HG03135 (cell line): ENCODE results near the gene TIPRL.
"Not testable (repeated sequence)": the region's sequence is repeated elsewhere in the genome, so short reads cannot be mapped to it uniquely, and the experiment has no call there.

ENCODE experiments used
- ATAC-seq: cut with Tn5 transposase; IDR thresholded peaks from one replicate; pipeline ENCODE4 v1.9.1; 2021; ENCODE audit warnings: mild to moderate bottlenecking, moderate library complexity; ENCODE audit not compliant: unreplicated experiment

Gene TIPRL

DNA sequence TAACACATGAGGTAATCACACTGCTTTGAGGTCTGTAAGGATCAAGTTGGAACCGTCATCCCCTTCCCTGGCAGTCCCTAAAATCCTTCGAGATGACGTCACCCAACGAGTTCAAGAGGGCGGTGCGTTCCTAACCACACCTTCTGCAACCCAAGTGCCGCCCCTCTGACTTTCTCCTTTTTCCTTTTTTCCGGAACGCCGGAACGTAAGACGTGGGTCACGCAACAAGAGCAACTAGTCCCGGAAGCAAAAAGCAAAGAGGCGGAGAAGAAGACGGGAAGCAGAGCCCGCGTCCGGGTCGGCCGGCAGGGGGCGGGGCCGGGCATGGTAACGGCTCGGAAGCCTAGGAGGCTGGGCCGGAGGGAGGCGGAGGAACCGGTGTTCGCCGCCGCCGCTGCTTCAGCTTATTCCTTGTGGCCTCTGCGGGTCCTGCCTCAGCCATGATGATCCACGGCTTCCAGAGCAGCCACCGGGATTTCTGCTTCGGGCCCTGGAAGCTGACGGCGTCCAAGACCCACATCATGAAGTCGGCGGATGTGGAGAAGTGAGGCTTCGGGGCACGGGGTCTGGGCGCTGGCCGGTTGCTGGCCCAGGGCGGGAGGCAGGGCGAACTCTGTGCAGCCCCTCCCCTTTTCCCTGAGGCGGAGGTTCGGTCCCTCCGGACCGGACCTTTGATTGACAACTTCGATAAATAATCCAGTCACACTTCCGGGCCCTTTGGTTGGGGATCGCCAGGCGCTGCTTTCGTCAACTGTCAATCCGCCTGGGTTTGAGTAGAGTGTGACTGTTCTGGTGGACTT lies at the start of gene TIPRL:
Gene TIPRL (plus strand): TSS at position 325 of the 800 bp plus-strand sequence. CDS start 116 bp downstream, at position 441.
- peak; percentile 90 for ATAC-seq

- ATAC-seq: no peak
Measured at GRCh38 chr1:168129933-168130332, 48.8 kb upstream of the TIPRL start.

DNA sequence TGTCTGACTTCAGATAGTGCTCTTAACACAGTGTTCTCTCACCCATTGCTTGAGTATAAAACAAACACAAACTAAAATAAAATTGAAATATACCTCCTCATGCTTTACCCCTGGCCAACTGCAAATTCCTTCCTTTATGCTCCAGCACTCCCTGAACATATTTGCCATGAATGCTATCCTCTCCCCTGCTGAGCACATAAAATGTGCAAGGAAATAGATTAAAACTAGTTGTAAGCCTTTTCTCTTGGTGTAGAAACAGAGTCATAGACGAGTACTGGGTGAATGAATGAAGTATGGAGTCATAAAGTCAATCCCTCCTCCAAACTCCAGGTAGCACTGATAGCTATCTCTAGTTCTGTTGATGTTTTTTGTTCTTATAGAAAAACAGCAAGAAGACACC lies 44.6 kb upstream of the TIPRL start:
- ATAC-seq: no peak

DNA sequence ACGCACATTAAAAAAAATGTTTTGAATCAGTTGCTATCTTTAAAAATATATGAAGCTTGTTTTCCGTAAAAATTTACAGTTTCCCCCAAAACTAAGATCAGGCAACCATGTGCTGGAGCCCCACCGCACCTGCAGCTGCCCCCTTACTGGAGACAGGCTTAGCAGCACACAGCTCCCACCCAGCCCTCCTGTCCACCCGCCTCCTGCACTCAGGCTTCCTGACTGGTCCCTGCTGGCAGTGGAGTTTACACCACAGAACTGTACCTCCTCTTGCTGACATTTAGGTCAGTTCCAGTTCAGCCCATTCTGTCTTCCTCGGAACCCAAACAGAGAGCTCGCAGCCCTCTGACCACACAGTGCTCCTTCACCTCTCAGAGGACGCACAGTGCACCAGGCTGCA lies 44.1 kb upstream of the TIPRL start:
- ATAC-seq: no peak

- ATAC-seq: no peak
Measured at GRCh38 chr1:168135116-168135920, 43.4 kb upstream of the TIPRL start.

DNA sequence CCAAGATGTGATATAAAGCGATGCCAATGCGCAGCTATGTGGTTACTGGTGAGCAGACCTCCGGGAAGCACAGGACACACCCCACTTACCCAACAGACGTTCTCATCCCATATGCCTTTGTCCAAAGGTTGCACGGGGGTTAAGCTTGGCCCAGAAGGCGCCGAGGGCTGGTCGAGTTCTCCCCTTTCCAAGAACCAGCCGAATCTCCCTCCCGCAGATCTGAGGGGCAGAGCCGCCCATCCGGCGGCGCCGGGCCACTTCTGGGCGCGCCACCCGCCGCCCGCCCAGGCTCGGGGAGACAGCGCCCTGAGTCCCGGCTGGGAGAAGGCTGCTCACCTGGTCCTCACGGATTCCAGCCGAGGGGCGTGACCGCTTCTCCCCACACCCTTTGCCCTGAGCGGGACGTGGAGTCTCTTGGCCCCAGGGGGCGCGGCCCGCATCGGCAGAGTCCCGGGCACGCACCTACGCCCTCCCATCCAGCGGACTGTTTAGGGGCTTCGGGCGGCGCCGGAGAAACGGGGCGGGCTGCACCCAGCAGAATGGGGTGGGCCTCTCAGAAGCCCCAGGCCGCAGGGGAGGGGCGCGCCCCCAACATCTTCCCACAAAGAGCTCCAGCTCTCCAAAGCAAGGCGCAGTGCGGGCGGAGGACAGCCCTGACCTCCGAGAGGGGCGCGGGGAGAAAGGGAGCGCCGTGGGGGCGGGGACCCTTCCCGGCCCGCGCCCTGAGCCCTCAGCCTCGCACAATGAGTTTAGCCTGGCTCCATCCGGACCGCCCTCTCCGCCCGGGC lies 42.6 kb upstream of the TIPRL start:
- ATAC-seq: no peak

- ATAC-seq: no peak
Measured at GRCh38 chr1:168136709-168137514, 41.9 kb upstream of the TIPRL start, which contains the start of gene GPR161. GPR161 (minus strand) TSS chr1:168136930; CDS start chr1:168104850, 32,080 bp downstream.

DNA sequence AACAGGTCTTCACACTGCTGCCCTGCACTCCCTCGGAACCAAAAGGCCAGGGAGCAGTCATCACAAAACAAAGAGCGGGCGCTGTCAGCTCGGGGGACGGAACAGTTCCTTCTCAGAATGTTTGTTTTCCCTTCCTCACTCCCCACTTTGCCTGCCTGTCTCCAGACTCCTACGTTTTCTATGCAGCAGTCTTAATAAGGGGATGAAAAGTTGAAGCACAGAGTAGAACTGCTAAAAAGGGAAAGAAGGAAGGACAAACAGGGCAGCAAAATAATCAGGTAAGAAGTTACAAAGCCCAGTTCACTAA lies 41.3 kb upstream of the TIPRL start:
- no peak for ATAC-seq

GRCh38 chr1:168138134-168138533 lies 40.6 kb upstream of the TIPRL start:
- ATAC-seq: no peak

GRCh38 chr1:168139070-168139469 lies 39.7 kb upstream of the TIPRL start:
- no peak for ATAC-seq

- no peak for ATAC-seq
Measured at GRCh38 chr1:168141871-168142385, 36.8 kb upstream of the TIPRL start.

GRCh38 chr1:168145184-168146159 lies 33.3 kb upstream of the TIPRL start:
- peak; percentile 94 for ATAC-seq

DNA sequence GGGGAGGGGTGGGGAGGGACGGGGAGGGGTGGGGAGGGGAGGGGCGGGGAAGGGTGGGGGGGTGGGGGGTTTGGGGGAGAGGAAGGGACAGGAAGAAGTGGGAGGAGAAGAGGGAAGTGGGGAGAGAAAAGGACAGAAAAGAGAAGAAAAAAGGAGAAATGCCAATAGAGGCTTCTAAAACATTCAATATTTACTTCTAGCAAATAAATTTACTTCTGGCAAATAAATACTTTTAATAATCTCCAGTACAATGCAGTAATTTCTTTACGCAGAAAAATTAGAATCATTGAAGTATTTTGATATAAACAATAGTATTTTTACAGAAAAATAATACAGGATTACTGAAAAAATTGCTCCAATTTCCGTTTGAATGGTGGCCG lies 32.6 kb upstream of the TIPRL start:
- ATAC-seq: no peak

DNA sequence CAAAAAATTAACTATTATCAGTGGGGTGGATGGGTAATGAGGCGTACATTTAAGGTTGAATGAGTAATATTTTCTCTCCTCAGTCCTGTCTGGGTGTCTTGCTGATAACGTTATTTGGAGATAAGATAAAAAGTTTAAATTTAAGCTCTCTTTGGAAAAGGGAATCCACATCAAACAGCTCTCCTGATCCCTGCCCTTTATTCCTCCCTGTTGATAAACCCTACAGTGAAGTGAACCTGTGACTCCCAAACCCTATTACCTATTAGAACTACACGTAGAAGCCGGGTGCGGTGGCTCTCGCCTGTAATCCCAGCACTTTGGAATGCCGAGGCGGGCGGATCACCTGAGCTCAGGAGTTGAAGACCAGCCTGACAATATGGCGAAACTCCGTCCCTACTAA lies 32.1 kb upstream of the TIPRL start:
- ATAC-seq: no peak

DNA sequence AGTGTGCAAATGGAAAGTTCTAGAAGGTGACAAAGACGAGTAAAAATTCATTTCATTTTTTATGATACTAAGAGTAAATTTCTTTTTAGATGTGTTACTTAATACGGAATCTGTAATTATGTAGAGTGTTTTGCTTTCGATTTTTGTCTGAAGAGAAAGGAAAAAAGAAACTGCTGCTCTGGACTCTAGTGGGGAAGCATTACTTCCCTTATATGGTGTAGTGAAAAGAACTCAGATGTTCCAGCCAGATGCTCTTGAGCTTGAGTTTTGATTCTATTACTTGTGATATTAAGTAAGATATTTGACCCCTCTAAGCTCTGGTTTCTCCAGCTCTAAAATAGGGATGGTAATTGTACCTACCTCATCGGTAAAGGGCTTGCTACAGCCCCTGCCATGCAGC lies 29.8 kb upstream of the TIPRL start:
- ATAC-seq: peak; percentile 52

- no peak for ATAC-seq
Measured at GRCh38 chr1:168150283-168150682, 28.5 kb upstream of the TIPRL start.

GRCh38 chr1:168151935-168152334 lies 26.8 kb upstream of the TIPRL start:
- ATAC-seq: no peak

DNA sequence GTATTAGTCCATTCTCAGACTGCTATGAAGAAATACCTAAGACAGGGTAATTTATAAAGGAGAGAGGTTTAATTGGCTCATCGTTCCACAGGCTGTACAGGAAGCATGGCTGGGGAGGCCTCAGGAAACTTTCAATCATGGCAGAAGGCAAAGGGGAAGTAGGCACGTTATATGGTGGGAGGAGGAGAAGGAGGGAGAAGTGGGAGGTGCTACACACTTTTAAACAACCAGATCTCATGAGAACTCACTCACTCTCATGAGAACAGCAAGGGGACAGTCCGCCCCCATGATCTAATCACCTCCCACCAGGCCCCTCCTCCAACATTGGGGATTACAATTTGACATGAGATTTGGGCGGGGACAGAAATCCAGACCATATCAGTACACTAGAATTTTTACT lies 24.1 kb upstream of the TIPRL start:
- ATAC-seq: not testable (repeated sequence)

GRCh38 chr1:168155910-168156309 lies 22.9 kb upstream of the TIPRL start:
- ATAC-seq: no peak
